G401 (cell line): ENCODE results near the gene GSTCD. TPM values are rescaled to one million over a fixed set of nuclear protein-coding genes. Genes with fewer than 3 reads are reported as not detected.
A peak's percentile ranks its signal among the peaks of the same experiment; 100 is the strongest.
"Not testable (repeated sequence)": the region's sequence is repeated elsewhere in the genome, so short reads cannot be mapped to it uniquely, and the experiment has no call there.

Experiments used
- DNase-seq: peaks from one replicate; pipeline ENCODE4 v3.0.0-alpha.2; 2015; ENCODE audit warnings: low spot score
- in situ Hi-C: cut with HindIII; loops from 2 replicates; pipeline ENCODE4 v1.10.0; 2016; ENCODE audit warnings: low sequenced_read_pairs, mixed read lengths
- total RNA-seq: library from RNA; depleted of rRNA; stranded (reverse); fragments of >200 nt; shearing (Covaris generic); gene quantifications from 2 replicates; pipeline ENCODE4 v1.2.3, GENCODE V29; 2014

GSTCD gene
- total RNA-seq, 1 experiment from 2014 or later = 45.4 TPM

GRCh38 chr4:105714071-105714521, 5.5 kb downstream of the GSTCD start:
- in situ Hi-C loops = no loop called here
- DNase-seq = no peak

DNA sequence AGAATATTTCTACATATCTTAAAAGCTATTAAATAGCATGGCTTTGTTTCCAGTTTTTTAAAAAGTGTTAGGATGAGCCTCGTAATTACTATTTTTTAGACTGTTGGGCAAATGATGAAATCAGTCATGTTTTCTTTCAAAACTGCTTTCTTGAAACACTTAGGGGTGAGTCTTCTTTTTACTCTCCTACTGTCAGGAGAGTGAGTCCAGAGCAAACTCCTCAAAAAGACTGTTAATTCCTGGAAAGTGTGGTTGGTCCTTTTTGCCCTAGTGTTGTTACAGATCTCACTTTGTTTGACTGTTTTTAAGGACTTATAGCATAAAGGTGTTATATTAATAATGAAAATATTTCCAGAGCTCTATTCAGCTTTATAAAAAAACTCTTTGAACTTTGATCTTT, 6.3 kb downstream of the GSTCD start:
- in situ Hi-C loops = no loop called here
- no peak for DNase-seq

GRCh38 chr4:105715692-105716278, 7.2 kb downstream of the GSTCD start:
- DNase-seq = peak; percentile 59
- in situ Hi-C loops = no loop called here

DNA sequence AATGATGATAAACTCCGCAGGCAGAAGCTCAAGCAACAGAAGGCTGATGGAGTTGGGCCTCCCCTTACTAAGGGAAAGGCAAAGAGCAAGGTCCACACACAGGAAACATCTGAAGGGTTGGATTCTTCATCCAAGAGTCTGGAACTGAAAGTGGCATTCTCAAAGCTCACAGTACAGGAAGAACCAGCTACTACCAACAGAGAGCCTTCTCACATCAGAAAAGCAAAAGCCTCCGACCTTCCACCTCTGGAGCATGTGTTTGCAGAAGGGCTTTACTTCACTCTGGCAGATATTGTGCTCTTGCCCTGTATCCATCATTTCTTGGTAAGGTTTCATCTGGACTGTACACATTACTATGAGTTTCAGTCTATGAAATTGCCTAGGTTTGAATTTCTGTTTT, 10.6 kb downstream of the GSTCD start:
- in situ Hi-C loops = no loop called here
- no peak for DNase-seq

DNA sequence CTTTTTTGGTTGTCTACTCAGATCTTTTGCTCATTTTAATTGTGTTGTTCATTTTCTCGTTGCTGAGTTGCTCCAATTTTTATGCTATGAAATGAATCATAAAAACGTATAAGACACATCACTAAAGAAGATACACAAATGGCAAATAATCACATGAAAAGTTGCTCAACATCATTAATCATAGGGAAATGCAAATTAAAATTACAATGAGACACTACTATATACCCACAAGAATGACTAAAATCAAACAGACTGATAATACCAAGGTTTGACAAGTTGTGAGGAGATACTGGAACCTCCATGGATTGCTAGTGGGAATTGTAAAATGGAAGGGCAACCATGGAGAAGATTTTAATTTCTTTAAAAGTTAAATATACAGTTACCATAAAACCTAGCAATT, 17.0 kb downstream of the GSTCD start:
- in situ Hi-C loops = no loop called here
- no peak for DNase-seq

- DNase-seq, in situ Hi-C loops: not testable (repeated sequence)
Measured at GRCh38 chr4:105729895-105730294, 21.3 kb downstream of the GSTCD start.

DNA sequence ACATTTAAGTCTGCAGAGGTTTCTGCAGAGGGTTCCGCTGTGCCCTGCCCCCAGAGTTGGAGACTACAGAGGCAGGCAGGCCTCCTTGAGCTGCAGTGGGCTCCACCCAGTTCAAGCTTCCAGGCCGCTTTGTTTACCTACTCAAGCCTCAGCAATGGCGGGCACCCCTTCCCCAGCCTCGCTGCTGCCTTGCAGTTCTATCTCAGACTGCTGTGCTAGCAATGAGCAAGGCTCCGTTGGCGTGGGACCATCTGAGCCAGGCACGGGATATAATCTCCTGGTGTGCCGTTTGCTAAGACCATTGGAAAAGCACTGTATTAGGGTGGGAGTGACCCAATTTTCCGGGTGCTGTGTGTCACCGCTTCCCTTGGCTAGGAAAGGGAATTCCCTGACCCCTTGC, 26.6 kb downstream of the GSTCD start:
- DNase-seq, in situ Hi-C loops: not testable (repeated sequence)

DNA sequence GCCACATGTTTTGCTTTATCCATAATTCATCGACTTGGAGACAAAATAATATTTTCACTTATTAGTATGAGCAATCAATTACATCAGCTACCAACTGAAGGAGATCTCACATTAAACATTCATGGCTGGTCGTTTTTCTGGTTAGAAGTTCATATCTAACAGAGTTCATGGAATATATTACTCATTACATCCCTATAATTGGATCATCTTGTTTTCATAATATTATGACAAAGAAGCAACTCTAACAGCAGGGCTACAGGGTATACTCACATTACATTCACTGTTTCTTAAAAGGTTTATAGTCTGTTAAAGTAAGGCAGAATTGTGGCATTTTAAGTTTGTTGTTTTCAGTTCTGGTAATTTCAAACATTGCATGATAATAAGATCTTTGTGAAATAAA, 33.0 kb downstream of the GSTCD start:
- DNase-seq = no peak

GRCh38 chr4:105748222-105748621, 39.6 kb downstream of the GSTCD start:
- in situ Hi-C loops = no loop called here
- no peak for DNase-seq

More for the DNA sequence above, 33.0 kb downstream of the GSTCD start:
- in situ Hi-C loops = no loop called here

GRCh38 chr4:105751718-105752299, 43.2 kb downstream of the GSTCD start:
- in situ Hi-C loops = no loop called here
- DNase-seq = no peak

GRCh38 chr4:105753361-105753760, 44.8 kb downstream of the GSTCD start:
- in situ Hi-C loops = no loop called here

GRCh38 chr4:105755375-105755774, 46.8 kb downstream of the GSTCD start:
- no peak for DNase-seq
- in situ Hi-C loops = no loop called here

More at GRCh38 chr4:105753361-105753760, 44.8 kb downstream of the GSTCD start:
- no peak for DNase-seq

DNA sequence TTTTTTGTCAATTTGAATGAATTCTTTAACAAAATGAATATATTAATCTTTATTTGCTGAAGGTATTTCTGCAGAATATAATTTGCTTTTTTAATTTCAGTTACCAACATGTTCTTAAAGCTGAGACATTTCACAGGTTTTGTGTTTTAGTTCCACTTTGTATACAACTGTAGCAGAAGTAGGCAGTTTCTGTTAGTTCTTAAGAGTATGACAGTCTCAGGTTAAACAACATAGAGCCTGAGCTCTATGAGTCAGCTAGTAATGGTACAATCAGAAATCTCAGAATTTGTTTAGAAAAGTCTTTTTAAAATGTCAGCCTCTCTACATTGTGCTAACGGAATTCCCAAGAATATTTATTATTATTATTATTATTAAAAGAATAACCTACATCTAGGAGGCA, 50.4 kb downstream of the GSTCD start:
- DNase-seq = no peak
- in situ Hi-C loops = no loop called here

- no peak for DNase-seq
- in situ Hi-C loops = no loop called here
Measured at GRCh38 chr4:105765690-105766407, 57.3 kb downstream of the GSTCD start.

DNA sequence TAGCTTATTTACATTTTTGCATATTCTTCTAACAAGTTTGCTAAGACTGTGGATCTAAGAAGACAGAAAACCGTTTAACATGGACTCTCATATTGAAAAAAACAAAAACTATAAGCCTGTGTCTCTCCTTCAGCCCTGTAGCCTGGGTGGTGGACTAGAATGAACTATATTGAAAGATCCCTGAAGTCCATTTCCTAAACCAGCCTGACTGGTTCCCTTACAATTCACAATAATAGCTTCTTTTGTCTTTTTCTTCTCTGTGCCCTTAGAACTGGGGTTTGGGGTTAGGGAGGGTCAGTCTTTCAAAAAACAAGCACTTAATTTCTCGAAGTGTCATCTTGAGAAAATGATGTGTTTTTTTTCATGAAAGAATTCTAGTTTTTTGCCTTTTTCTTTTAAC, 59.0 kb downstream of the GSTCD start:
- in situ Hi-C loops = no loop called here
- DNase-seq = no peak

DNA sequence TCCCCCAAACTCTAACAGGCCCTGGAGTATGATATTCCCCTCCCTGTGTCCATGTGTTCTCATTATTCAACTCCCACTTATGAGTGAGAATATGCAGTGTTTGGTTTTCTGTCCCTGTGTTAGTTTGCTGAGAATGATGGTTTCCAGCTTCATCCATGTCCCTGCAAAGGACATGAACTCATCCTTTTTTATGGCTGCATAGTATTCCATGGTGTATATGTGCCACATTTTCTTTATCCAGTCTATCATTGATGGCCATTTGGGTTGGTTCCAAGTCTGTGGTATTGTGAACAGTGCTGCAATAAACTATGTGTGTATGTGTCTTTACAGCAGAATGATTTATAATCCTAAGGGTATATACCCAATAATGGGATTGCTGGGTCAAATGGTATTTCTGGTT, 61.9 kb downstream of the GSTCD start:
- in situ Hi-C loops, DNase-seq: not testable (repeated sequence)

GRCh38 chr4:105772065-105772464, 63.5 kb downstream of the GSTCD start:
- DNase-seq, in situ Hi-C loops: not testable (repeated sequence)

DNA sequence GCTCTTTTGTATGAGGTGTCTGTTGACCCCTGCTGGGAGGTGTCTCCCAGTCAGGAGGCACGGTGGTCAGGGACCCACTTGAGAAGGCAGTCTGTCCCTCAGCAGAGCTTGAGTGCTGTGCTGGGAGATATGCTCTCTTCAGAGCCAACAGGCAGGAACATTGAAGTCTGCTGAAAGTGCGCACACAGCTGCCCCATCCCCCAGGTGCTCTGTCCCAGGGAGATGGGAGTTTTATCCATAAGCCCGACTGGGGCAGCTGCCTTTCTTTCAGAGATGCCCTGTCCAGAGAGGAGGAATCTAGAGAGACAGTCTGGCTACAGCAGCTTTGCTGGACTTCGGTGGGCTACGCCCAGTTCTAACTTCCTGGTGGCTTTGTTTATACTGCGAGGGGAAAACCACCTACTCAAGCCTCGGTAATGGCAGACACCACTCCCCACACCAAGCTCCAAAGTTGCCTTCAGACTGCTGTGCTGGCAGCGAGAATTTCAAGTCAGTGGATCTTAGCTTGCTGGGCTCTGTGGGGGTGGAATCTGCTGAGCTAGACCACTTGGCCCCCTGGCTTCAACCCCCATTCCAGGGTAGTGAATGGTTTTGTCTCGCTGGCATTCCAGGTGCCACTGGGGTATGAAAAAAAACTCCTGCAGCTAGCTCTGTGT, 67.3 kb downstream of the GSTCD start:
- DNase-seq, in situ Hi-C loops: not testable (repeated sequence)

GRCh38 chr4:105780176-105780575, 71.6 kb downstream of the GSTCD start:
- in situ Hi-C loops = no loop called here
- DNase-seq = no peak

GRCh38 chr4:105784761-105785160, 76.2 kb downstream of the GSTCD start:
- in situ Hi-C loops = no loop called here

More at GRCh38 chr4:105784761-105785160, 76.2 kb downstream of the GSTCD start:
- no peak for DNase-seq
